Sigmoid colon (tissue), 7 donors: ENCODE measurements around the gene DMRTA2. TPM values are rescaled to one million over a fixed set of nuclear protein-coding genes. Genes with fewer than 3 reads are reported as not detected.

Source experiments
- DNase-seq: peaks from one replicate; pipeline ENCODE4 v3.0.0-alpha.2; 2019
- H3K27ac ChIP-seq, 4 donors: fragments of 200-600 bp; sonication (generic); one replicate each; pipeline ENCODE4 v1.5.1; 2016 to 2019; ENCODE audit warnings: mild to moderate bottlenecking in 1 of 4
- H3K27me3 ChIP-seq, 3 donors: fragments of 200-600 bp; sonication (generic); one replicate each; pipeline ENCODE4 v1.5.1; 2019; ENCODE audit warnings: mild to moderate bottlenecking in 1 of 3
- H3K36me3 ChIP-seq, 4 donors: fragments of 200-600 bp; sonication (generic); one replicate each; pipeline ENCODE4 v1.5.1; 2016 to 2019
- H3K4me1 ChIP-seq, 4 donors: fragments of 200-600 bp; sonication (generic); one replicate each; pipeline ENCODE4 v1.5.1; 2017 to 2019
- H3K4me3 ChIP-seq, 4 donors: fragments of 200-600 bp; sonication (generic); one replicate each; pipeline ENCODE4 v1.5.1; 2017 to 2019; ENCODE audit warnings: mild to moderate bottlenecking in 2 of 4, moderate library complexity in 1 of 4
- H3K9me3 ChIP-seq, 4 donors: fragments of 200-600 bp in 3 of 4; sonication (generic) in 3 of 4; one replicate each; pipeline versions ENCODE4 v1.5.1 to v1.6.1; 2013 to 2019
- EP300 ChIP-seq, 4 donors: sonication (generic); formaldehyde crosslinking; IDR thresholded peaks; one replicate each; pipeline ENCODE4 v1.6.1; 2017; ENCODE audit warnings: antibody characterized with exemption in 4 of 4
- POLR2A ChIP-seq, 2 donors: fragments of 450-650 bp; IDR thresholded peaks; one replicate each; pipeline ENCODE4 v1.6.1; 2016; ENCODE audit warnings: antibody characterized with exemption in 2 of 2, mild to moderate bottlenecking in 2 of 2, moderate library complexity in 2 of 2
- POLR2AphosphoS5 ChIP-seq, 4 donors: sonication (generic); formaldehyde crosslinking; IDR thresholded peaks; one replicate each; pipeline ENCODE4 v1.6.1; 2017; ENCODE audit warnings: antibody characterized with exemption in 4 of 4
- WGBS, 2 donors: extraction: QIAGEN DNeasy Blood & Tissue Kit; methylation state at CpG; one replicate each; pipeline ENCODE4 v1.1.7; 2013; 5-methylcytosine and 5-hydroxymethylcytosine counted together
- intact Hi-C: fragments of 100-400 bp; cut with DNase I; formaldehyde crosslinking; loops from one replicate; pipeline ENCODE4 v1.15.1; 2023
- polyA plus RNA-seq, 3 donors: library from polyadenylated mRNA; stranded (reverse); fragments of 200-250 nt; gene quantifications; one replicate each; pipeline ENCODE4 v1.2.3, GENCODE V29; 2013
- total RNA-seq, 4 donors: library from RNA; depleted of rRNA; stranded (reverse); fragments of >200 nt; gene quantifications; one replicate each; pipeline ENCODE4 v1.1.0, GENCODE V29; 2016
- TF ChIP-seq, protein P1 (sequence below), 4 experiments: fragments of 450-650 bp in 3 of 4; fragments of 200-600 bp in 1 of 4; IDR thresholded peaks; one replicate each; pipeline ENCODE4 v1.5.1; 2016 to 2019; ENCODE audit warnings: antibody characterized with exemption in 4 of 4, mild to moderate bottlenecking in 3 of 4, moderate library complexity in 2 of 4
- donor health status: healthy with polysubstance abuse.
- donor health status: Bipolar disorder and iron deficiency.
- donor health status: healthy.

Gene DMRTA2
- total and polyA plus RNA-seq, 7 donors: 0.04 to 0.55 (median 0.27) TPM; not detected in 4

DNA sequence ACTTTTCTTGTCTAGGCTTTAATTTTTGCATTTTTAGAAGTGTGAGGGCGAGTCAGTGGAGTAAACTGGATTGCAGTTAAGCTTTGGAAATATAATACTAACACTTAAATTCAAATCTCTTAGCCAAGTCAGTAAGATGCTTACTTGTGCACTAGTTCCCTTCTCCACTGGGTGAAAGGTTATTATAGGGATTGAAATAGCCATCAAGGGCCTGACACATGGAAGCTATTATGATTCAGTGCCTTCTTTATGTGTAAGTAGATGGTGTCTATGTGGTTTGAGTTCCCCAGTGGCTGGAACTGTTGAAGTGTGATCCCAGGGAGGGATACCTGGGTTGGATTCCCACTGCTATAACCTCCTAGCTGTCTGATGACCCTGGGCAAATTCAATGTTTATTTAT is 24.7 kb upstream of the DMRTA2 start:
- Histone ChIP-seq H3K4me1 (no peaks in the 10 kb centered on the region), H3K9me3 (no peaks in the 10 kb centered on the region), H3K4me3 (no peak overlapping the region), H3K27ac (no peak overlapping the region), H3K27me3 (no peaks in the 10 kb centered on the region), H3K36me3 (no peaks in the 10 kb centered on the region)
- TF ChIP-seq POLR2A (IDR thresholded peaks at IDR 0.05) (no peak), POLR2AphosphoS5 (IDR thresholded peaks at IDR 0.05) (no peak), EP300 (IDR thresholded peaks at IDR 0.05) (no peak)
- TF ChIP-seq, protein P1, sequence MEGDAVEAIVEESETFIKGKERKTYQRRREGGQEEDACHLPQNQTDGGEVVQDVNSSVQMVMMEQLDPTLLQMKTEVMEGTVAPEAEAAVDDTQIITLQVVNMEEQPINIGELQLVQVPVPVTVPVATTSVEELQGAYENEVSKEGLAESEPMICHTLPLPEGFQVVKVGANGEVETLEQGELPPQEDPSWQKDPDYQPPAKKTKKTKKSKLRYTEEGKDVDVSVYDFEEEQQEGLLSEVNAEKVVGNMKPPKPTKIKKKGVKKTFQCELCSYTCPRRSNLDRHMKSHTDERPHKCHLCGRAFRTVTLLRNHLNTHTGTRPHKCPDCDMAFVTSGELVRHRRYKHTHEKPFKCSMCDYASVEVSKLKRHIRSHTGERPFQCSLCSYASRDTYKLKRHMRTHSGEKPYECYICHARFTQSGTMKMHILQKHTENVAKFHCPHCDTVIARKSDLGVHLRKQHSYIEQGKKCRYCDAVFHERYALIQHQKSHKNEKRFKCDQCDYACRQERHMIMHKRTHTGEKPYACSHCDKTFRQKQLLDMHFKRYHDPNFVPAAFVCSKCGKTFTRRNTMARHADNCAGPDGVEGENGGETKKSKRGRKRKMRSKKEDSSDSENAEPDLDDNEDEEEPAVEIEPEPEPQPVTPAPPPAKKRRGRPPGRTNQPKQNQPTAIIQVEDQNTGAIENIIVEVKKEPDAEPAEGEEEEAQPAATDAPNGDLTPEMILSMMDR (IDR thresholded peaks at IDR 0.05): no peak
- no peak for DNase-seq
- 96 to 98% methylated on average over 1 of the region's 1 CpG for WGBS, 2 donors
- intact Hi-C loops: no loop called here

DNA sequence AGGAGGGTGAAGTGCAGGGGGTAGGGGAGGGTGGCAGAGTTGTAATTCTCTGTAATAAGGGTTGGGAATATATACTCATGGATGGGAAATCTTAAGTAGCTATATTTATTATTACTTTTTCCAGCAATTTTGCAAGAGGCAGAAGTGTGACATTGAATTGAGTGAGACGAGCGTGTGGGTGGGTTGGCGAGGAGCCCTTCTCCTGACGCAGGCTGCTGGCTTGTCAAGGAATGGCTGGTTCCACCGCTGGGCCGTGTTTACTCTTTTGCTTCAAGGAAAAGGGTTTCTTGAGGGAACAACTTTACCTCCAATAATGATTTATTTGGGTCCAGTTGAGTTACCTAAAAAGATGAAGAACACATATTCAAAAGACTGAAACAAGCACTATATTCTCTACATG is 17.9 kb upstream of the DMRTA2 start:
- no peak for DNase-seq
- intact Hi-C loops: no loop called here
- Histone ChIP-seq H3K4me1 (no peaks in the 10 kb centered on the region), H3K9me3 (no peaks in the 10 kb centered on the region), H3K36me3 (peaks cover 0 to 27% (median 4%) of the 10 kb centered on the region in 4 donors), H3K27ac (no peak overlapping the region), H3K4me3 (no peak overlapping the region), H3K27me3 (no peaks in the 10 kb centered on the region)
- TF ChIP-seq EP300 (IDR thresholded peaks at IDR 0.05): no peak
- TF ChIP-seq, protein P1 (IDR thresholded peaks at IDR 0.05): no peak
- TF ChIP-seq POLR2AphosphoS5 (IDR thresholded peaks at IDR 0.05): no peak
- no peak for TF ChIP-seq POLR2A (IDR thresholded peaks at IDR 0.05)
- 93 to 96% methylated on average over 6 of the region's 6 CpGs for WGBS, 2 donors

- Histone ChIP-seq H3K36me3 (peaks cover 0 to 27% (median 4%) of the 10 kb centered on the region in 4 donors), H3K4me1 (no peaks in the 10 kb centered on the region), H3K4me3 (no peak overlapping the region), H3K9me3 (no peaks in the 10 kb centered on the region), H3K27me3 (no peaks in the 10 kb centered on the region), H3K27ac (no peak overlapping the region)
- intact Hi-C loops: no loop called here
- DNase-seq: no peak
- no peak for TF ChIP-seq POLR2AphosphoS5 (IDR thresholded peaks at IDR 0.05)
Measured at GRCh38 chr1:50438945-50439344, 15.7 kb upstream of the DMRTA2 start.

DNA sequence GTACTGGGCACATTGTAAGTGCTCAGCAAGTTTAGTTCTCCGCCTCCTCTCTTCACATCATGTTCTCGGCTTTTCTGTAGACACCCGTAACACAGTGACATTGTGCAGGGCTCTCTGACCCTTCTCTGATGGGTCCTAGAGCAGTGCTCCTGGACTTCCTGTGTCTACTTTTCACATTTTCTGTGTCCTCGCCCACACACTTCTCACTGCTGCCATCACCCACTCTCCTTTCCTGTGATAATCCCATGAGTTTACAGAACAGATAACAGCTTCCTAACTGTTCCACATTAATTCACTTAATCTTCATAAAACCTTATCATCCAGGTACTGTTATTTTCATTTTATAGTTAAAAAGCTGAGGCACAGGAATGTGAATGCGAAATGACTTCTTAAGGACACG is 13.2 kb upstream of the DMRTA2 start:
- TF ChIP-seq EP300 (IDR thresholded peaks at IDR 0.05) (no peak), POLR2A (IDR thresholded peaks at IDR 0.05) (no peak), POLR2AphosphoS5 (IDR thresholded peaks at IDR 0.05) (no peak)
- TF ChIP-seq, protein P1 (IDR thresholded peaks at IDR 0.05): no peak
- WGBS, 2 donors: 93 to 95% methylated on average over 6 of the region's 6 CpGs
- no peak for DNase-seq
- H3K27ac ChIP-seq: no peak overlapping the region
- intact Hi-C loops: no loop called here
- H3K27me3 ChIP-seq: peaks cover under 1 to 8% (median 6%) of the 10 kb centered on the region in 3 donors
- H3K4me3 ChIP-seq: no peak overlapping the region
- no peaks in the 10 kb centered on the region for H3K9me3 ChIP-seq
- H3K36me3 ChIP-seq: peaks cover 0 to 21% (median 3%) of the 10 kb centered on the region in 4 donors
- H3K4me1 ChIP-seq: no peaks in the 10 kb centered on the region

- H3K27me3 ChIP-seq: peaks cover 58 to 73% (median 71%) of the 10 kb centered on the region in 3 donors
Measured at GRCh38 chr1:50430010-50430405, 6.8 kb upstream of the DMRTA2 start.

More at GRCh38 chr1:50430010-50430405, 6.8 kb upstream of the DMRTA2 start:
- Histone ChIP-seq H3K27ac (no peak overlapping the region), H3K9me3 (no peaks in the 10 kb centered on the region), H3K36me3 (no peaks in the 10 kb centered on the region), H3K4me3 (no peak overlapping the region), H3K4me1 (peaks cover 0 to 27% (median 25%) of the 10 kb centered on the region in 4 donors)
- 7 to 16% methylated on average over 5 of the region's 5 CpGs for WGBS, 2 donors
- intact Hi-C loops: no loop called here
- DNase-seq: no peak
- TF ChIP-seq, protein P1 (IDR thresholded peaks at IDR 0.05): no peak
- TF ChIP-seq POLR2A (IDR thresholded peaks at IDR 0.05): no peak
- TF ChIP-seq EP300 (IDR thresholded peaks at IDR 0.05): no peak
- no peak for TF ChIP-seq POLR2AphosphoS5 (IDR thresholded peaks at IDR 0.05)
